Stimulated activated CD8-positive, alpha-beta memory T cell treated with anti-CD3 and anti-CD28 coated beads, Interleukin-4, amount 100 ng/mL, for 1 hour (primary cell): ENCODE data around the gene MTTP.

Experiments used
- DNase-seq, 2 donors: peaks; one replicate each; pipeline ENCODE4 v3.0.0-alpha.2; 2020; ENCODE audit warnings: low read depth in 2 of 2, low spot score in 1 of 2

The MTTP gene

GRCh38 chr4:99669084-99669483 is 94.5 kb downstream of the MTTP start:
- DNase-seq, result no peak

GRCh38 chr4:99670409-99671073 is 95.9 kb downstream of the MTTP start:
- DNase-seq, result no peak
